WTC11 (cell line): ENCODE measurements around the gene RPL19.

Source experiments
- CREB1 ChIP-seq: sonication (generic); formaldehyde crosslinking; IDR thresholded peaks from 2 replicates; pipeline ENCODE4 v1.8.0; 2023; ENCODE audit warnings: mild to moderate bottlenecking, missing genetic modification reagents
- CTCF ChIP-seq: fragments of 200-600 bp; IDR thresholded peaks from 2 replicates; pipeline ENCODE4 v1.8.0; 2022; ENCODE audit warnings: antibody characterized with exemption
- ELF4 ChIP-seq: sonication (generic); formaldehyde crosslinking; IDR thresholded peaks from 2 replicates; pipeline ENCODE4 v1.8.1; 2022; ENCODE audit warnings: low read depth, mild to moderate bottlenecking, moderate library complexity, missing genetic modification reagents
- ESRRA ChIP-seq: sonication (generic); formaldehyde crosslinking; IDR thresholded peaks from 2 replicates; pipeline ENCODE4 v1.8.1; 2022; ENCODE audit warnings: mild to moderate bottlenecking, missing genetic modification reagents, borderline replicate concordance
- GABPB1 ChIP-seq: sonication (generic); formaldehyde crosslinking; IDR thresholded peaks from 2 replicates; pipeline ENCODE4 v1.8.1; 2023; ENCODE audit warnings: mild to moderate bottlenecking, missing genetic modification reagents
- MAX ChIP-seq: sonication (generic); formaldehyde crosslinking; IDR thresholded peaks from 2 replicates; pipeline ENCODE4 v1.8.0; 2022; ENCODE audit warnings: mild to moderate bottlenecking, missing genetic modification reagents
- RELA ChIP-seq: sonication (generic); formaldehyde crosslinking; IDR thresholded peaks from 2 replicates; pipeline ENCODE4 v1.8.1; 2022; ENCODE audit warnings: missing genetic modification reagents, mild to moderate bottlenecking, borderline replicate concordance
- TP53 ChIP-seq: sonication (generic); formaldehyde crosslinking; IDR thresholded peaks from 2 replicates; pipeline ENCODE4 v1.8.1; 2023; ENCODE audit warnings: mild to moderate bottlenecking, missing genetic modification reagents
- ZNF219 ChIP-seq: sonication (generic); formaldehyde crosslinking; IDR thresholded peaks from 2 replicates; pipeline ENCODE4 v1.8.0; 2023; ENCODE audit warnings: missing genetic modification reagents, mild to moderate bottlenecking, borderline replicate concordance
- ZNF532 ChIP-seq: fragments of 250-450 bp; sonication (Bioruptor Pico); IDR thresholded peaks from 2 replicates; pipeline ENCODE4 v1.9.0; 2021; ENCODE audit warnings: mild to moderate bottlenecking, borderline replicate concordance
- TF ChIP-seq, protein P1 (sequence below): sonication (generic); formaldehyde crosslinking; IDR thresholded peaks from 2 replicates; pipeline ENCODE4 v1.8.0; 2023; ENCODE audit warnings: mild to moderate bottlenecking, missing genetic modification reagents

- no peak for TF ChIP-seq CTCF
- no peak for TF ChIP-seq ZNF219
- TF ChIP-seq, protein P1, sequence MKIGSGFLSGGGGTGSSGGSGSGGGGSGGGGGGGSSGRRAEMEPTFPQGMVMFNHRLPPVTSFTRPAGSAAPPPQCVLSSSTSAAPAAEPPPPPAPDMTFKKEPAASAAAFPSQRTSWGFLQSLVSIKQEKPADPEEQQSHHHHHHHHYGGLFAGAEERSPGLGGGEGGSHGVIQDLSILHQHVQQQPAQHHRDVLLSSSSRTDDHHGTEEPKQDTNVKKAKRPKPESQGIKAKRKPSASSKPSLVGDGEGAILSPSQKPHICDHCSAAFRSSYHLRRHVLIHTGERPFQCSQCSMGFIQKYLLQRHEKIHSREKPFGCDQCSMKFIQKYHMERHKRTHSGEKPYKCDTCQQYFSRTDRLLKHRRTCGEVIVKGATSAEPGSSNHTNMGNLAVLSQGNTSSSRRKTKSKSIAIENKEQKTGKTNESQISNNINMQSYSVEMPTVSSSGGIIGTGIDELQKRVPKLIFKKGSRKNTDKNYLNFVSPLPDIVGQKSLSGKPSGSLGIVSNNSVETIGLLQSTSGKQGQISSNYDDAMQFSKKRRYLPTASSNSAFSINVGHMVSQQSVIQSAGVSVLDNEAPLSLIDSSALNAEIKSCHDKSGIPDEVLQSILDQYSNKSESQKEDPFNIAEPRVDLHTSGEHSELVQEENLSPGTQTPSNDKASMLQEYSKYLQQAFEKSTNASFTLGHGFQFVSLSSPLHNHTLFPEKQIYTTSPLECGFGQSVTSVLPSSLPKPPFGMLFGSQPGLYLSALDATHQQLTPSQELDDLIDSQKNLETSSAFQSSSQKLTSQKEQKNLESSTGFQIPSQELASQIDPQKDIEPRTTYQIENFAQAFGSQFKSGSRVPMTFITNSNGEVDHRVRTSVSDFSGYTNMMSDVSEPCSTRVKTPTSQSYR = no peak
- no peak for TF ChIP-seq ELF4 (CRISPR knock-in tag)
- TF ChIP-seq MAX = no peak
- TF ChIP-seq CREB1 (CRISPR knock-in tag) = no peak
- TF ChIP-seq TP53 = no peak
- TF ChIP-seq RELA (CRISPR knock-in tag) = no peak
- no peak for TF ChIP-seq GABPB1 (CRISPR knock-in tag)
- TF ChIP-seq ESRRA (CRISPR knock-in tag) = no peak
- no peak for TF ChIP-seq ZNF532 (CRISPR knock-in tag)
These were observed 31.0 kb downstream of the RPL19 start for GRCh38 chr17:39231091-39231561.
